GM12892 (cell line): ENCODE data around the gene TXNRD1.

Experiments
- POLR2A ChIP-seq: IDR thresholded peaks from 2 replicates; pipeline ENCODE4 v1.6.1; 2011; ENCODE audit warnings: low read depth, low read length, control low read depth
- POLR2AphosphoS5 ChIP-seq: IDR thresholded peaks from 2 replicates; pipeline ENCODE4 v1.6.1; 2011; ENCODE audit warnings: low read depth, low read length, control low read depth
- TAF1 ChIP-seq: IDR thresholded peaks from 2 replicates; pipeline ENCODE4 v1.6.1; 2011; ENCODE audit warnings: low read depth, mild to moderate bottlenecking, control low read depth, low read length, borderline replicate concordance

- TF ChIP-seq POLR2AphosphoS5 = 0 out of 2 replicates have a peak, but pooled peaks have one; percentile 56
- TF ChIP-seq TAF1 = no peak; the same call in 1 of the 2 replicates
- peak; percentile 70; the same call in 1 of the 2 replicates for TF ChIP-seq POLR2A
Measured at GRCh38 chr12:104303538-104304151, 88.1 kb downstream of the TXNRD1 start, which contains the start of gene EID3.
